GM12878 (cell line): ENCODE results near the gene PRDM16. TPM values are rescaled to one million over a fixed set of nuclear protein-coding genes. Genes with fewer than 3 reads are reported as not detected.

Source experiments
- ATAC-seq: fragments of 200-7000 bp; cut with Tn5 transposase; 3 replicates; pipeline ENCODE4 v1.9.1; 2020; ENCODE audit warnings: mild to moderate bottlenecking, moderate library complexity
- BruUV-seq: library from RNA; stranded (reverse); fragments of 400-500 nt; replicated peaks from 2 replicates; lab custom pipeline; 2021; lab: Mats Ljungman, UMichigan
- CTCF ChIA-PET: fragments of 300-600 bp; sonication (Branson Sonifier 250); formaldehyde crosslinking; extraction: SDS; loops from one replicate; lab custom pipeline; 2021; ENCODE audit warnings: inconsistent platforms; lab: Yijun Ruan, JAX
- POLR2A ChIA-PET: fragments of 350-600 bp; formaldehyde crosslinking; extraction: SDS; loops from one replicate; lab custom pipeline; 2021; ENCODE audit warnings: inconsistent platforms; lab: Charles Lee
- RAD21 ChIA-PET: fragments of 300-600 bp; sonication (Branson Sonifier 250); formaldehyde crosslinking; loops from one replicate; lab custom pipeline; 2023; ENCODE audit warnings: antibody characterized with exemption; ENCODE audit not compliant: unreplicated experiment; lab: Charles Lee
- SMC1A ChIA-PET: fragments of 300-600 bp; sonication (Branson Sonifier 250); formaldehyde crosslinking; loops from one replicate; lab custom pipeline; 2023; ENCODE audit not compliant: unreplicated experiment, uncharacterized antibody; lab: Charles Lee
- DNase-seq: peaks from one replicate; pipeline ENCODE4 v3.0.0-alpha.2; 2011; ENCODE audit warnings: low read depth, low spot score
- FAIRE-seq: peaks from 3 replicates; lab custom pipeline; 2011; peaks lifted over from hg19 to GRCh38; lab: Jason Lieb, UNC
- H2AFZ ChIP-seq: 2 replicates; pipeline ENCODE4 v1.6.0; 2011; ENCODE audit warnings: low read depth, low read length, control low read depth; ENCODE audit not compliant: control insufficient read depth
- H3K27ac ChIP-seq: 2 replicates; pipeline ENCODE4 v1.5.1; 2011; ENCODE audit warnings: control low read depth; ENCODE audit not compliant: control insufficient read depth, insufficient read depth
- H3K27me3 ChIP-seq, 2 experiments: replicated peaks in 1 of 2; 2 replicates each; pipeline versions ENCODE4 v1.6.0 to v1.6.1; 2011; ENCODE audit warnings: low read length in 1 of 2; ENCODE audit not compliant: control insufficient read depth in 2 of 2, insufficient read depth in 2 of 2
- H3K36me3 ChIP-seq, 2 experiments: 2 replicates each; pipeline ENCODE4 v1.5.1; 2011; ENCODE audit warnings: low read length in 1 of 2; ENCODE audit not compliant: control insufficient read depth in 2 of 2, insufficient read depth in 2 of 2
- H3K4me1 ChIP-seq: 2 replicates; pipeline ENCODE4 v1.6.1; 2011; ENCODE audit warnings: mild to moderate bottlenecking, low read length, moderate library complexity, mixed read lengths; ENCODE audit not compliant: control insufficient read depth, insufficient read depth
- H3K4me2 ChIP-seq: 2 replicates; pipeline ENCODE4 v1.6.0; 2011; ENCODE audit warnings: control low read depth; ENCODE audit not compliant: control insufficient read depth, insufficient read depth
- H3K4me3 ChIP-seq: fragments of 200-600 bp; sonication (generic); 2 replicates; pipeline ENCODE4 v1.5.1; 2016
- H3K79me2 ChIP-seq: 2 replicates; pipeline ENCODE4 v1.6.0; 2011; ENCODE audit warnings: low read length; ENCODE audit not compliant: control insufficient read depth, insufficient read depth
- H3K9ac ChIP-seq: 2 replicates; pipeline ENCODE4 v1.8.0; 2011; ENCODE audit warnings: low read length, control low read depth, mixed read lengths; ENCODE audit not compliant: control insufficient read depth, insufficient read depth
- H3K9me3 ChIP-seq: replicated peaks from 3 replicates; pipeline ENCODE4 v1.5.1; 2011; ENCODE audit warnings: mild to moderate bottlenecking, low read length; ENCODE audit not compliant: control insufficient read depth, insufficient read depth
- H4K20me1 ChIP-seq: 2 replicates; pipeline ENCODE4 v1.6.0; 2011; ENCODE audit not compliant: control insufficient read depth, insufficient read depth
- CEBPB ChIP-seq, 2 experiments: fragments of 150-350 bp in 1 of 2; IDR thresholded peaks; 2 replicates each; pipeline ENCODE4 v1.6.1; 2012 to 2014; ENCODE audit warnings: low read depth in 2 of 2, low read length in 2 of 2, borderline replicate concordance in 1 of 2, inconsistent platforms in 1 of 2
- CHD1 ChIP-seq: IDR thresholded peaks from 2 replicates; pipeline ENCODE4 v1.6.1; 2012; ENCODE audit warnings: low read depth, low read length, improper control_type of control experiment
- FOXK2 ChIP-seq: fragments of 450-650 bp; IDR thresholded peaks from 2 replicates; pipeline ENCODE4 v1.6.1; 2017; ENCODE audit warnings: mild to moderate bottlenecking, moderate library complexity
- FOXM1 ChIP-seq: IDR thresholded peaks from 2 replicates; pipeline ENCODE4 v1.6.1; 2012; ENCODE audit warnings: low read depth, mild to moderate bottlenecking, inconsistent platforms, low read length, moderate library complexity
- LARP7 ChIP-seq: fragments of 450-650 bp; IDR thresholded peaks from 2 replicates; pipeline ENCODE4 v1.6.1; 2017; ENCODE audit warnings: mild to moderate bottlenecking
- MXI1 ChIP-seq: fragments of 150-350 bp; IDR thresholded peaks from 2 replicates; pipeline ENCODE4 v1.6.1; 2011; ENCODE audit warnings: low read depth, mild to moderate bottlenecking, inconsistent platforms, low read length, improper control_type of control experiment
- NFXL1 ChIP-seq: fragments of 450-650 bp; IDR thresholded peaks from 2 replicates; pipeline ENCODE4 v1.6.1; 2017; ENCODE audit warnings: antibody characterized with exemption, mild to moderate bottlenecking, borderline replicate concordance
- NR2C2 ChIP-seq: IDR thresholded peaks from 2 replicates; pipeline ENCODE4 v1.6.1; 2011; ENCODE audit warnings: borderline replicate concordance, low read depth; ENCODE audit not compliant: control insufficient read depth, insufficient read length
- RFX5 ChIP-seq: IDR thresholded peaks from 2 replicates; pipeline ENCODE4 v1.6.1; 2011; ENCODE audit warnings: low read depth, low read length, improper control_type of control experiment
- SIN3A ChIP-seq: IDR thresholded peaks from 2 replicates; pipeline ENCODE4 v1.6.1; 2012; ENCODE audit warnings: low read depth, low read length, improper control_type of control experiment
- SMC3 ChIP-seq: IDR thresholded peaks from 2 replicates; pipeline ENCODE4 v1.6.1; 2011; ENCODE audit warnings: low read length, improper control_type of control experiment, borderline replicate concordance
- SP1 ChIP-seq: IDR thresholded peaks from one replicate; pipeline ENCODE4 v1.6.1; 2011; ENCODE audit warnings: low read depth, low read length
- SPI1 ChIP-seq: IDR thresholded peaks from 2 replicates; pipeline ENCODE4 v1.6.1; 2011; ENCODE audit warnings: low read depth, mild to moderate bottlenecking, low read length, moderate library complexity, borderline replicate concordance; ENCODE audit not compliant: insufficient read depth
- SRF ChIP-seq, 2 experiments: IDR thresholded peaks; 2 replicates each; pipeline ENCODE4 v1.6.1; 2011; ENCODE audit warnings: low read depth in 2 of 2, low read length in 2 of 2, mild to moderate bottlenecking in 1 of 2, moderate library complexity in 1 of 2
- SUZ12 ChIP-seq: fragments of 200-600 bp; sonication (generic); IDR thresholded peaks from one replicate; pipeline ENCODE4 v1.6.1; 2018; ENCODE audit warnings: antibody characterized with exemption, mild to moderate bottlenecking; ENCODE audit not compliant: unreplicated experiment
- TBL1XR1 ChIP-seq: IDR thresholded peaks from 2 replicates; pipeline ENCODE4 v1.6.1; 2012; ENCODE audit warnings: low read depth, low read length, improper control_type of control experiment
- ZNF217 ChIP-seq: fragments of 450-650 bp; IDR thresholded peaks from 2 replicates; pipeline ENCODE4 v1.6.1; 2017; ENCODE audit warnings: antibody characterized with exemption, mild to moderate bottlenecking
- ZNF622 ChIP-seq: fragments of 450-650 bp; IDR thresholded peaks from 2 replicates; pipeline ENCODE4 v1.6.1; 2017; ENCODE audit warnings: mild to moderate bottlenecking, inconsistent platforms
- WGBS: methylation state at CpG from one replicate; pipeline ENCODE4 v1.1.6; 2016; ENCODE audit warnings: low lambda C conversion rate; ENCODE audit not compliant: insufficient replicate concordance, insufficient coverage; ENCODE audit errors: missing lambda C conversion rate; 5-methylcytosine and 5-hydroxymethylcytosine counted together
- in situ Hi-C: fragments of 300-500 bp; cut with MboI; formaldehyde crosslinking; loops from 9 replicates; pipeline ENCODE4 v1.14.3; 2018; ENCODE audit warnings: mixed read lengths
- intact Hi-C: fragments of 100-400 bp; cut with micrococcal nuclease; formaldehyde crosslinking; loops from one replicate; pipeline ENCODE4 v1.14.2; 2022; ENCODE audit not compliant: unreplicated experiment
- polyA plus RNA-seq, 11 experiments: library from polyadenylated mRNA; depleted of rRNA in 4 of 11; unstranded in 6 of 11; stranded (reverse) in 5 of 11; fragments of >200 nt; fragmentation: Nextera tagmentation in 4 of 11; fragmentation: Illumina TruSeq in 1 of 11; extraction: Ambion mirVana in 4 of 11; extraction: Trizol in 1 of 11; gene quantifications; 1 replicate in 1 of 11; 2 replicates in 10 of 11; pipeline versions ENCODE4 v1.2.1 to v1.2.3, GENCODE V29; 2011 to 2016; ENCODE audit warnings: inconsistent platforms in 2 of 11, missing spikeins in 2 of 11, low read depth in 1 of 11
- total RNA-seq, 4 experiments: library from RNA; depleted of rRNA in 3 of 4; stranded (reverse); fragments of >200 nt in 3 of 4; fragmentation: Illumina TruSeq in 1 of 4; extraction: Trizol in 1 of 4; gene quantifications; 2 replicates each; pipeline versions ENCODE4 v1.2.1 to v1.2.3, GENCODE V29; 2013 to 2021
- TF ChIP-seq, protein P1 (sequence below): IDR thresholded peaks from 2 replicates; pipeline ENCODE4 v1.6.1; 2012; ENCODE audit warnings: low read depth, low read length, improper control_type of control experiment

Gene PRDM16
- total and polyA plus RNA-seq, 10 of the 15 experiments (the other 5 are each of a cell fraction or from before 2014, with no cell fraction given) = 0.03 TPM; not detected in 9

DNA sequence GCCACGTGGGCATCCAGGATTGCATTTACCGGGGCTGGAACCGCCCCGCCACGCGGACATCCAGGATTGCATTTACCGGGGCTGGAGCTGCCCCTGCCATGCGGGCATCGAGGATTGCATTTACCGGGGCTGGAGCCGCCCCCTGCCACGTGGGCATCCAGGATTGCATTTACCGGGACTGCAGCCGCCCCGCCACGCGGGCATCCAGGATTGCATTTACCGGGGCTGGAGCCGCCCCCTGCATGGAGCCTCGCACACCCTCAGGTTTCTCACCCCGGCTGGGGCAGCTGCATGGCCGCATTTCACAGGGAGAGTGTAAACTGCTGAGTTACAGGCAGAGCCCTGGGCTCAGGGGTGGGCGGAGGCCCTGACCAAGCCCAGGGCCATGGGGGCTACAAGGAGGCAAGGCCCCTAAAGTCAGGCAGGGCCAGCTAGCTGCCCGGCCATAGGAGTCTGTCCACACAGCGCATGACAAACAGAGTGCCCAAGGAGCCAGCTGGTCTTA, 218.7 kb downstream of the PRDM16 start:
- ChIA-PET POLR2A (no interaction called here), RAD21 (no interaction called here), CTCF (no interaction called here), SMC1A (no interaction called here)
- Histone ChIP-seq H3K4me1 (no peaks in the 10 kb centered on the region), H3K9ac (no peak overlapping the region), H3K27ac (no peak overlapping the region), H3K4me2 (no peak overlapping the region), H3K27me3 (no peaks in the 10 kb centered on the region), H3K36me3 (no peaks in the 10 kb centered on the region), H4K20me1 (no peaks in the 10 kb centered on the region), H3K79me2 (no peaks in the 10 kb centered on the region), H3K4me3 (no peak overlapping the region), H3K9me3 (no peaks in the 10 kb centered on the region), H2AFZ (no peak overlapping the region)
- no peak for DNase-seq
- TF ChIP-seq SP1 (no peak), CEBPB (IDR thresholded peaks at IDR 0.05; ENCODE audit: borderline replicate concordance in 1 of 2, low read depth in 2 of 2, low read length in 2 of 2) (no peak), FOXM1 (no peak), MXI1 (no peak), RFX5 (no peak), ZNF622 (no peak), ZNF217 (no peak), SRF (IDR thresholded peaks at IDR 0.05; ENCODE audit: low read depth in 2 of 2, low read length in 2 of 2) (no peak), NR2C2 (no peak), SMC3 (no peak), TBL1XR1 (no peak), SPI1 (no peak), CHD1 (no peak), FOXK2 (no peak), SIN3A (no peak), NFXL1 (no peak), LARP7 (no peak), SUZ12 (no peak)
- TF ChIP-seq, protein P1, sequence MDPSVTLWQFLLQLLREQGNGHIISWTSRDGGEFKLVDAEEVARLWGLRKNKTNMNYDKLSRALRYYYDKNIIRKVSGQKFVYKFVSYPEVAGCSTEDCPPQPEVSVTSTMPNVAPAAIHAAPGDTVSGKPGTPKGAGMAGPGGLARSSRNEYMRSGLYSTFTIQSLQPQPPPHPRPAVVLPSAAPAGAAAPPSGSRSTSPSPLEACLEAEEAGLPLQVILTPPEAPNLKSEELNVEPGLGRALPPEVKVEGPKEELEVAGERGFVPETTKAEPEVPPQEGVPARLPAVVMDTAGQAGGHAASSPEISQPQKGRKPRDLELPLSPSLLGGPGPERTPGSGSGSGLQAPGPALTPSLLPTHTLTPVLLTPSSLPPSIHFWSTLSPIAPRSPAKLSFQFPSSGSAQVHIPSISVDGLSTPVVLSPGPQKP = no peak
- no peak for FAIRE-seq
- no TSS peak for BruUV-seq
- in situ Hi-C loops (no loop called here), intact Hi-C loops (no loop called here)
- no peak for ATAC-seq
- WGBS = 66% methylated on average over 25 of the region's 25 CpGs
